H9 (cell line): ENCODE results near the gene IGF1. TPM values are rescaled to one million over a fixed set of nuclear protein-coding genes. Genes with fewer than 3 reads are reported as not detected.

Experiments used
- DNase-seq: peaks from one replicate; pipeline ENCODE4 v3.0.0-alpha.2; 2017
- H2AFZ ChIP-seq: one replicate; pipeline ENCODE4 v1.6.1; 2013; ENCODE audit warnings: mild to moderate bottlenecking, low read length, control low read depth, moderate library complexity
- H2AK5ac ChIP-seq: 2 replicates; pipeline ENCODE4 v1.6.1; 2013; ENCODE audit warnings: low read length, control low read depth, mixed read lengths; ENCODE audit not compliant: insufficient read length
- H2BK120ac ChIP-seq: one replicate; pipeline ENCODE4 v1.6.1; 2013; ENCODE audit warnings: low read depth, mild to moderate bottlenecking, low read length, control low read depth, inconsistent platforms; ENCODE audit not compliant: poor library complexity, severe bottlenecking
- H2BK12ac ChIP-seq: 2 replicates; pipeline ENCODE4 v1.6.1; 2013; ENCODE audit warnings: low read length, control low read depth, mixed read lengths, low read depth; ENCODE audit not compliant: insufficient read length
- H2BK15ac ChIP-seq: 2 replicates; pipeline ENCODE4 v1.6.1; 2013; ENCODE audit warnings: low read depth, low read length, control low read depth
- H2BK20ac ChIP-seq: one replicate; pipeline ENCODE4 v1.6.1; 2013; ENCODE audit warnings: low read depth, mild to moderate bottlenecking, low read length, control low read depth, inconsistent platforms; ENCODE audit not compliant: poor library complexity, severe bottlenecking
- H2BK5ac ChIP-seq: 2 replicates; pipeline ENCODE4 v1.6.1; 2013; ENCODE audit warnings: low read length, control low read depth, mixed read lengths; ENCODE audit not compliant: insufficient read length
- H3K14ac ChIP-seq: 2 replicates; pipeline ENCODE4 v1.6.1; 2013; ENCODE audit warnings: low read length, control low read depth; ENCODE audit not compliant: insufficient read depth
- H3K18ac ChIP-seq: 2 replicates; pipeline ENCODE4 v1.6.1; 2013; ENCODE audit warnings: low read depth, mild to moderate bottlenecking, mixed read lengths, low read length, control low read depth; ENCODE audit not compliant: insufficient read length
- H3K23ac ChIP-seq: 2 replicates; pipeline ENCODE4 v1.6.1; 2013; ENCODE audit warnings: low read length, control low read depth, mixed read lengths, low read depth; ENCODE audit not compliant: insufficient read length
- H3K23me2 ChIP-seq: 2 replicates; pipeline ENCODE4 v1.6.1; 2013; ENCODE audit warnings: low read depth, mild to moderate bottlenecking, mixed read lengths, low read length, control low read depth; ENCODE audit not compliant: insufficient read length, poor library complexity, severe bottlenecking
- H3K27ac ChIP-seq: 2 replicates; pipeline ENCODE4 v1.5.1; 2013; ENCODE audit warnings: low read length, control low read depth, mixed read lengths, low read depth; ENCODE audit not compliant: insufficient read length
- H3K27me3 ChIP-seq: 2 replicates; pipeline ENCODE4 v1.6.1; 2013; ENCODE audit warnings: low read length, control low read depth, inconsistent platforms; ENCODE audit not compliant: insufficient read depth
- H3K4ac ChIP-seq: 2 replicates; pipeline ENCODE4 v1.6.1; 2013; ENCODE audit warnings: low read depth, mild to moderate bottlenecking, control low read depth, inconsistent platforms, low read length, moderate library complexity
- H3K4me1 ChIP-seq: 2 replicates; pipeline ENCODE4 v1.6.1; 2013; ENCODE audit warnings: low read length, control low read depth, inconsistent platforms; ENCODE audit not compliant: insufficient read depth
- H3K4me2 ChIP-seq: 2 replicates; pipeline ENCODE4 v1.6.1; 2013; ENCODE audit warnings: low read length, control low read depth, mixed read lengths; ENCODE audit not compliant: insufficient read length, insufficient read depth
- H3K56ac ChIP-seq: 2 replicates; pipeline ENCODE4 v1.6.1; 2013; ENCODE audit warnings: low read depth, mild to moderate bottlenecking, mixed read lengths, low read length, control low read depth; ENCODE audit not compliant: insufficient read length
- H3K79me1 ChIP-seq: 2 replicates; pipeline ENCODE4 v1.6.1; 2013; ENCODE audit warnings: low read depth, mild to moderate bottlenecking, moderate library complexity, low read length, control low read depth, inconsistent platforms; ENCODE audit not compliant: insufficient read depth, poor library complexity, severe bottlenecking
- H3K79me2 ChIP-seq: 2 replicates; pipeline ENCODE4 v1.6.1; 2013; ENCODE audit warnings: low read length, control low read depth, inconsistent platforms; ENCODE audit not compliant: insufficient read depth
- H3K9ac ChIP-seq: 2 replicates; pipeline ENCODE4 v1.6.1; 2013; ENCODE audit warnings: low read length, control low read depth, mixed read lengths; ENCODE audit not compliant: insufficient read length; ENCODE audit errors: extremely low read depth
- H3K9me3 ChIP-seq: one replicate; pipeline ENCODE4 v1.6.1; 2013; ENCODE audit warnings: low read depth, low read length, inconsistent platforms; ENCODE audit not compliant: control insufficient read depth
- H3T11ph ChIP-seq: one replicate; pipeline ENCODE4 v1.6.1; 2013; ENCODE audit warnings: mild to moderate bottlenecking, low read length, control low read depth, inconsistent platforms
- H4K20me1 ChIP-seq: one replicate; pipeline ENCODE4 v1.6.1; 2013; ENCODE audit not compliant: control insufficient read depth, insufficient read length, insufficient read depth
- H4K5ac ChIP-seq: 2 replicates; pipeline ENCODE4 v1.6.1; 2013; ENCODE audit warnings: low read depth, mild to moderate bottlenecking, mixed read lengths, low read length, control low read depth; ENCODE audit not compliant: insufficient read length
- H4K8ac ChIP-seq: replicated peaks from 2 replicates; pipeline ENCODE4 v1.6.1; 2013; ENCODE audit warnings: low read length, control low read depth, mixed read lengths, low read depth; ENCODE audit not compliant: insufficient read length
- H4K91ac ChIP-seq: 2 replicates; pipeline ENCODE4 v1.6.1; 2013; ENCODE audit warnings: low read depth, mild to moderate bottlenecking, moderate library complexity, mixed read lengths, low read length, control low read depth; ENCODE audit not compliant: insufficient read length
- H3K27ac Mint-ChIP-seq, 3 experiments: 2 replicates in 2 of 3; 3 replicates in 1 of 3; pipeline ENCODE4 v1.8.0; 2020 to 2021; ENCODE audit warnings: mixed read lengths in 3 of 3, mild to moderate bottlenecking in 1 of 3, moderate library complexity in 1 of 3
- H3K27me3 Mint-ChIP-seq: 2 replicates; pipeline ENCODE4 v1.8.0; 2021; ENCODE audit warnings: low read depth, mild to moderate bottlenecking, moderate library complexity, mixed read lengths
- H3K36me3 Mint-ChIP-seq, 3 experiments: 2 replicates in 2 of 3; 3 replicates in 1 of 3; pipeline ENCODE4 v1.8.0; 2020 to 2021; ENCODE audit warnings: low read depth in 3 of 3, mixed read lengths in 3 of 3; ENCODE audit not compliant: insufficient read depth in 1 of 3
- H3K4me1 Mint-ChIP-seq, 2 experiments: 2 replicates each; pipeline ENCODE4 v1.8.0; 2020; ENCODE audit warnings: mixed read lengths in 2 of 2
- H3K4me3 Mint-ChIP-seq, 2 experiments: 2 replicates in 1 of 2; 3 replicates in 1 of 2; pipeline ENCODE4 v1.8.0; 2020 to 2021; ENCODE audit warnings: mild to moderate bottlenecking in 2 of 2, mixed read lengths in 2 of 2, moderate library complexity in 1 of 2
- H3K9me3 Mint-ChIP-seq, 2 experiments: 2 replicates in 1 of 2; 3 replicates in 1 of 2; pipeline ENCODE4 v1.8.0; 2020; ENCODE audit warnings: mild to moderate bottlenecking in 2 of 2, mixed read lengths in 2 of 2, moderate library complexity in 1 of 2
- CTCF ChIP-seq: fragments of 200-600 bp; sonication (generic); conservative IDR thresholded peaks from 3 replicates; pipeline ENCODE4 v1.8.0; 2021; ENCODE audit warnings: antibody characterized with exemption, mild to moderate bottlenecking
- WGBS: extraction: QIAGEN DNeasy Blood & Tissue Kit; methylation state at CpG from one replicate; pipeline ENCODE4 v1.1.7; 2013; ENCODE audit warnings: missing lambda C conversion rate, low lambda C conversion rate, mixed read lengths; ENCODE audit not compliant: insufficient read length; ENCODE audit errors: extremely low coverage; 5-methylcytosine and 5-hydroxymethylcytosine counted together
- total RNA-seq: library from RNA; stranded (reverse); gene quantifications from 2 replicates; pipeline ENCODE4 v1.2.1, GENCODE V29; 2021

The IGF1 gene
- total RNA-seq, 1 experiment from 2014 or later: not detected

- Histone ChIP-seq H2AFZ (no peak overlapping the region), H3K18ac (no peak overlapping the region), H3K23me2 (no peaks in the 10 kb centered on the region), H2BK5ac (no peak overlapping the region), H3K9ac (no peak overlapping the region), H3K27me3 (no peaks in the 10 kb centered on the region; the same call in 1 of the 2 replicates), H4K91ac (no peak overlapping the region), H3K14ac (no peak overlapping the region), H2BK15ac (no peak overlapping the region), H3K4me1 (no peaks in the 10 kb centered on the region), H3K79me2 (no peaks in the 10 kb centered on the region), H3K4me2 (no peak overlapping the region), H2BK120ac (no peak overlapping the region), H4K8ac (no peak overlapping the region), H2BK12ac (no peak overlapping the region), H3K27ac (no peak overlapping the region), H3K23ac (no peak overlapping the region), H3K4ac (no peak overlapping the region), H2AK5ac (no peak overlapping the region), H4K20me1 (no peaks in the 10 kb centered on the region), H3K9me3 (no peaks in the 10 kb centered on the region), H3K56ac (no peak overlapping the region), H3K79me1 (no peaks in the 10 kb centered on the region), H3T11ph (no peak overlapping the region), H4K5ac (no peak overlapping the region), H2BK20ac (no peak overlapping the region)
- Mint-ChIP-seq H3K27ac (no peak overlapping the region), H3K36me3 (peaks cover 7 to 20% (median 9%) of the 10 kb centered on the region in 3 experiments), H3K9me3 (peaks cover 24 to 31% of the 10 kb centered on the region in 2 experiments), H3K27me3 (no peaks in the 10 kb centered on the region), H3K4me3 (no peak overlapping the region), H3K4me1 (no peaks in the 10 kb centered on the region)
- no peak for DNase-seq
- no CpG with 5 or more reads among the region's 1 CpG for whole genome bisulfite sequencing
- TF ChIP-seq CTCF: no peak
Measured at GRCh38 chr12:102350070-102350469, 130.3 kb downstream of the IGF1 start.
